PC-9 (cell line): ENCODE measurements around the gene CUL1. TPM values are rescaled to one million over a fixed set of nuclear protein-coding genes. Genes with fewer than 3 reads are reported as not detected.

Source experiments
- BruUV-seq: library from RNA; stranded (reverse); fragments of 400-500 nt; replicated peaks from 2 replicates; lab custom pipeline; 2021; lab: Mats Ljungman, UMichigan
- CTCF ChIA-PET: fragments of 300-600 bp; sonication (Branson Sonifier 250); formaldehyde crosslinking; loops from one replicate; lab custom pipeline; 2022; ENCODE audit warnings: antibody characterized with exemption; lab: Charles Lee
- POLR2A ChIA-PET: fragments of 300-600 bp; sonication (Branson Sonifier 250); formaldehyde crosslinking; loops from one replicate; lab custom pipeline; 2022; ENCODE audit warnings: antibody characterized with exemption; ENCODE audit not compliant: unreplicated experiment; lab: Charles Lee
- DNase-seq, 2 experiments: peaks; one replicate each; pipeline versions ENCODE4 v3.0.0 to v3.0.0-alpha.2; 2015 to 2022; ENCODE audit warnings: mixed read lengths in 1 of 2
- H2AFZ ChIP-seq: fragments of 200-600 bp; sonication (generic); 2 replicates; pipeline ENCODE4 v1.8.1; 2017; ENCODE audit warnings: antibody characterized with exemption
- H3F3A ChIP-seq: fragments of 200-600 bp; sonication (generic); 2 replicates; pipeline ENCODE4 v1.8.1; 2017; ENCODE audit warnings: antibody characterized with exemption, mild to moderate bottlenecking, low read depth; ENCODE audit not compliant: insufficient read depth
- H3K27ac ChIP-seq: fragments of 200-600 bp; sonication (generic); 2 replicates; pipeline ENCODE4 v1.6.1; 2016; ENCODE audit warnings: mixed run types
- H3K27me3 ChIP-seq: fragments of 200-600 bp; sonication (generic); 2 replicates; pipeline ENCODE4 v1.6.1; 2016; ENCODE audit warnings: low read depth, mixed run types; ENCODE audit not compliant: insufficient read depth
- H3K36me3 ChIP-seq: fragments of 200-600 bp; sonication (generic); 2 replicates; pipeline ENCODE4 v1.6.1; 2016; ENCODE audit warnings: low read depth, mixed run types
- H3K4me1 ChIP-seq: fragments of 200-600 bp; sonication (generic); replicated peaks from 2 replicates; pipeline ENCODE4 v1.6.1; 2016; ENCODE audit warnings: mixed run types; ENCODE audit not compliant: insufficient read depth
- H3K4me2 ChIP-seq: fragments of 200-600 bp; sonication (generic); 2 replicates; pipeline ENCODE4 v1.6.1; 2017; ENCODE audit warnings: mixed run types
- H3K4me3 ChIP-seq: fragments of 200-600 bp; sonication (generic); 2 replicates; pipeline ENCODE4 v1.6.1; 2016; ENCODE audit warnings: mixed run types
- H3K79me2 ChIP-seq: fragments of 200-600 bp; sonication (generic); 2 replicates; pipeline ENCODE4 v1.6.1; 2017; ENCODE audit warnings: low read depth, mixed run types
- H3K9me2 ChIP-seq: fragments of 200-600 bp; sonication (generic); 2 replicates; pipeline ENCODE4 v1.8.1; 2017; ENCODE audit warnings: mild to moderate bottlenecking; ENCODE audit not compliant: insufficient read depth
- H3K9me3 ChIP-seq: fragments of 200-600 bp; sonication (generic); 2 replicates; pipeline ENCODE4 v1.8.1; 2016; ENCODE audit warnings: low read depth; ENCODE audit not compliant: insufficient read depth
- H4K20me1 ChIP-seq: fragments of 200-600 bp; sonication (generic); 2 replicates; pipeline ENCODE4 v1.8.1; 2017; ENCODE audit not compliant: insufficient read depth
- EZH2 ChIP-seq: fragments of 200-600 bp; sonication (generic); IDR thresholded peaks from 2 replicates; pipeline ENCODE4 v1.8.0; 2017; ENCODE audit warnings: antibody characterized with exemption, low read depth
- intact Hi-C: fragments of 100-400 bp; cut with micrococcal nuclease; formaldehyde crosslinking; loops from one replicate; pipeline ENCODE4 v1.10.0; 2022; ENCODE audit not compliant: unreplicated experiment
- total RNA-seq: library from RNA; stranded (reverse); gene quantifications from 2 replicates; pipeline ENCODE4 v1.2.3, GENCODE V29; 2021
- TF ChIP-seq, protein P1 (sequence below): fragments of 200-600 bp; sonication (generic); conservative IDR thresholded peaks from 2 replicates; pipeline ENCODE4 v1.6.1; 2017; ENCODE audit warnings: mixed run types, antibody characterized with exemption, mild to moderate bottlenecking, moderate library complexity

The CUL1 gene
- total RNA-seq, 1 experiment from 2014 or later: 78.3 TPM

DNA sequence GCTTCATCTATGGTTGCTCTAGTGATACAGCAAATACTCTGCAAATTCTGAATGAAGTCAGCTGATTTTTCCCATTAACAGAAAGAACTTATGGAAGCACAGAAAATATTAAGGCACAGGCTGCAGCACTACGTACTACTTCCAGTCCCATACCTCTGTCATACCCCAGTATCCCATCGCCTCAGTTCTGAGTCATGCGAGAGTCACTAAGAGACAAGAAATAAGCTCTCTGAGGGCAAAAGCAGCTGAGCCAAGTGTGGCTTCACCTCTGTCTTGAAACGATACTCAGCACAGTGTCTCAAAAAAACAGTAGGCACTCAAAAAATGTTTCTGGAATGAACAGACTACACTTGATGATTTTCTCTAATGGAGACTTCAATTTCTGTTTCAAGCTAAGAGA lies 137.2 kb downstream of the CUL1 start:
- no peaks in the 10 kb centered on the region for H3K9me2 ChIP-seq
- no TSS peak for BruUV-seq
- no peak overlapping the region for H2AFZ ChIP-seq
- no peaks in the 10 kb centered on the region for H3F3A ChIP-seq
- no peak overlapping the region for H3K4me2 ChIP-seq
- H4K20me1 ChIP-seq: no peaks in the 10 kb centered on the region; the same call in 1 of the 2 replicates
- CTCF ChIA-PET: no interaction called here
- POLR2A ChIA-PET: no interaction called here
- intact Hi-C loops: no loop called here
- no peaks in the 10 kb centered on the region for H3K36me3 ChIP-seq
- no peaks in the 10 kb centered on the region for H3K9me3 ChIP-seq
- H3K27me3 ChIP-seq: no peaks in the 10 kb centered on the region
- no peak for DNase-seq
- H3K79me2 ChIP-seq: peaks cover 39% of the 10 kb centered on the region
- H3K4me1 ChIP-seq: no peaks in the 10 kb centered on the region
- no peak overlapping the region for H3K27ac ChIP-seq
- no peak overlapping the region for H3K4me3 ChIP-seq
- TF ChIP-seq, protein P1, sequence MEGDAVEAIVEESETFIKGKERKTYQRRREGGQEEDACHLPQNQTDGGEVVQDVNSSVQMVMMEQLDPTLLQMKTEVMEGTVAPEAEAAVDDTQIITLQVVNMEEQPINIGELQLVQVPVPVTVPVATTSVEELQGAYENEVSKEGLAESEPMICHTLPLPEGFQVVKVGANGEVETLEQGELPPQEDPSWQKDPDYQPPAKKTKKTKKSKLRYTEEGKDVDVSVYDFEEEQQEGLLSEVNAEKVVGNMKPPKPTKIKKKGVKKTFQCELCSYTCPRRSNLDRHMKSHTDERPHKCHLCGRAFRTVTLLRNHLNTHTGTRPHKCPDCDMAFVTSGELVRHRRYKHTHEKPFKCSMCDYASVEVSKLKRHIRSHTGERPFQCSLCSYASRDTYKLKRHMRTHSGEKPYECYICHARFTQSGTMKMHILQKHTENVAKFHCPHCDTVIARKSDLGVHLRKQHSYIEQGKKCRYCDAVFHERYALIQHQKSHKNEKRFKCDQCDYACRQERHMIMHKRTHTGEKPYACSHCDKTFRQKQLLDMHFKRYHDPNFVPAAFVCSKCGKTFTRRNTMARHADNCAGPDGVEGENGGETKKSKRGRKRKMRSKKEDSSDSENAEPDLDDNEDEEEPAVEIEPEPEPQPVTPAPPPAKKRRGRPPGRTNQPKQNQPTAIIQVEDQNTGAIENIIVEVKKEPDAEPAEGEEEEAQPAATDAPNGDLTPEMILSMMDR: no peak
- no peak for TF ChIP-seq EZH2

DNA sequence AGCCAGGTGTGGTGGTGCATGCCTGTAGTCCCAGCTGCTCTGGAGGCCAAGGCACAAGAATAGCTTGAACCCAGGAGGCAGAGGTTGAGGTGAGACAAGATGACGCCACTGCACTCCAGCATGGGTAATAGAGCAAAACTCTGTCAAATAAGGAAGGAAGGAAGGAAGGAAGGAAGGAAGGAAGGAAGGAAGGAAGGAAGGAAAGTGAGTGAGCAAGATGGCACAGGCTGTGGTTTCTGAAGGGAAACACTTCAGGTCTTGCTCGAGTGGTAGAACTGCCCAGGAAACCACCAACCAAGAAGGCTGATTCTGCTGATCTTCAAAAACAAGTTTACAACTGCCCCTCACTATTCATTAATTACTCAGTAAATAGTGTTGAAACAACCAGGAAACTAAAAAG lies 140.2 kb downstream of the CUL1 start:
- H3K4me2 ChIP-seq: no peak overlapping the region
- H3K9me2 ChIP-seq: no peaks in the 10 kb centered on the region
- intact Hi-C loops: no loop called here
- H3K27me3 ChIP-seq: no peaks in the 10 kb centered on the region
- H2AFZ ChIP-seq: no peak overlapping the region
- ChIA-PET CTCF (interaction anchor here (0.6 kb wide), 1 partner anchor 93 kb away, joined by 10 read pairs; no protein-coding TSS in a partner anchor), POLR2A (no interaction called here)
- peaks cover 3% of the 10 kb centered on the region; the same call in 1 of the 2 replicates for H4K20me1 ChIP-seq
- H3K4me1 ChIP-seq: no peaks in the 10 kb centered on the region
- no peak for DNase-seq
- no peak overlapping the region for H3K4me3 ChIP-seq
- no peaks in the 10 kb centered on the region for H3K9me3 ChIP-seq
- no peak for TF ChIP-seq EZH2
- TF ChIP-seq, protein P1: no peak
- H3K27ac ChIP-seq: no peak overlapping the region
- H3F3A ChIP-seq: no peaks in the 10 kb centered on the region
- no TSS peak for BruUV-seq
- no peaks in the 10 kb centered on the region for H3K36me3 ChIP-seq
- peaks cover 33% of the 10 kb centered on the region for H3K79me2 ChIP-seq

DNA sequence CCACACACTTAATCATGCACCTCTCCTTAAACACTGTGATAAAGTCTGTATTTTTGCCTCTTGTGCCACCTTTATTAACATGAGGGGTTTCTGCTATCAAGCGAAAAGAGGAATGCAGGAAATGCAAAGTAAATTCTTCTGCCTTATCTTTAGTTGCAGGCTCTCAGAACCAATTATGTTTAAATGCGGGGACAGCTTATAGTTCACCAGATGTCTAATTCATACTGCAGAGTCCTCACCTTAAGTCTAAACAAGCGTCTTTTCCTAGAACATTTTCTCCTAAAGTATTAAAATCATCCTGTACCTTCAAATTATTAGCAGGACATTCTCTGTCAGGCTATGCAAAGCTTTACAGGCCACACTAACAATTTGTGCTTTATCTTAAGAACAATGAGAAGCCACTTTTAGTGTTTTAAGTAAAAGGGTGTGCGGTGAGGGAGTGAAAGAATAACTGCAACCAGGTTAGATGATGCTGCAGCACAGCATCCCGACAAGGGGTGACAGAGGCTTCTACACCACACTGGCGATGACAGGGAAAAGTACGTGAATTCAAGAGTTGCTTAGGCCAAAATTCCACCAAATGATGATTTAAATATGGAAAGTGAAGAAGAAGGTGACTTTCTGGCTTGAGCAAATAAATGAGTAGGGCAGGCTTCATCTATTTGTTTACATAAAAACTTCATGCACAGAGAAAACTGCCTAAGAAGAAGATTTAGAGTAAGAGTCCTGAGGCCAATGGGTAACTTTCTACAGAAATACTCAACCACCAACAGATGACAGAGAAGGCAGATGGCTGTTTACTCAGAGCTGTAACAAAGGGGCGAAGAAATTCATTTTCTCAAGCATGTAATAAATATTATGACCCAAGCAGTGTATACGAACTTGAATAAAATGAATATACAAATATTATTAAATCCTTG lies 149.4 kb downstream of the CUL1 start:
- TF ChIP-seq, protein P1: no peak
- TF ChIP-seq EZH2: no peak
- BruUV-seq: no TSS peak
- ChIA-PET POLR2A (no interaction called here), CTCF (no interaction called here)
- no peak overlapping the region for H3K27ac ChIP-seq
- H4K20me1 ChIP-seq: no peaks in the 10 kb centered on the region
- DNase-seq: no peak
- H3K4me2 ChIP-seq: no peak overlapping the region
- intact Hi-C loops: no loop called here
- H3K9me3 ChIP-seq: no peaks in the 10 kb centered on the region
- no peak overlapping the region for H2AFZ ChIP-seq
- H3K27me3 ChIP-seq: no peaks in the 10 kb centered on the region
- H3F3A ChIP-seq: peaks cover 9% of the 10 kb centered on the region; the same call in 1 of the 2 replicates
- H3K36me3 ChIP-seq: no peaks in the 10 kb centered on the region
- no peak overlapping the region for H3K4me3 ChIP-seq
- peaks cover 61% of the 10 kb centered on the region for H3K79me2 ChIP-seq
- H3K9me2 ChIP-seq: 0 out of 2 replicates have a peak, but pooled peaks cover 5% of the 10 kb centered on the region
- no peaks in the 10 kb centered on the region for H3K4me1 ChIP-seq
